HG02870 (cell line): ENCODE measurements around the gene TBC1D9B.
"Not testable (repeated sequence)": the region's sequence is repeated elsewhere in the genome, so short reads cannot be mapped to it uniquely, and the experiment has no call there.

ENCODE experiments used
- ATAC-seq: cut with Tn5 transposase; IDR thresholded peaks from one replicate; pipeline ENCODE4 v1.9.1; 2021; ENCODE audit warnings: mild to moderate bottlenecking, moderate library complexity; ENCODE audit not compliant: unreplicated experiment

Gene TBC1D9B

DNA sequence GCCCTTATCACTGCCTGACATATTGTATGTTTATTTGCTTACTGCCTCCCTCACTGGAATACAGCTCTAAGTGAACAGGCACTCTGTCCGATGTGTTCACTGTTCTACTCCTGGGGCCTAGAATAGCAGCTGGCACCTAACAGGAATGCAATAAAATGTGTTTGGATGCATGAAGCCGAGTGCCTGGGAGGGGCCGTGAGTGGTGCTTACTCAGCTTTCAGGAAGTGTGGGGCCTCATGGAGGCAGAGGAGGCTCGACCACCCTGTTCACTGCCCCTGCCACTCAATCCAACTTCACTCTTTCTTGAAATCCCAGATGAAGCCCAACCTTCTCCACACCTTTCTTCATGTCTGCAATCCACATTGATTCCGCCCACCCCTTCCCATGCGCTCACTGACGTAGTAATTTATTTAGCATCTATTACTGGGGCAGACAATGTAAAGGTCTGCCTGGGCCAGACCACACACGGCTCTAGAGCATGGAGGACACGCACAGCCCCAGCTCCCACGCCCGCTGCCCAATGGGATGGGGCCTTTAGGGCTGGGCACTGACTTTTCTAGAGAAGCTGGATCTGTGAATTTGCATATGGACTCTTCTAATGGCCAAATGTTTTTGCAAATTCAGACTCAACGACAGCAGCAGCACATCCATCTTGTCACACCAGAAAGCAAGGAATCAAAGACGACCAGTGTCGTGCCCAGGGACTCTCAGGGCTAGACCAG lies 21.3 kb downstream of the TBC1D9B start:
- ATAC-seq, result no peak

DNA sequence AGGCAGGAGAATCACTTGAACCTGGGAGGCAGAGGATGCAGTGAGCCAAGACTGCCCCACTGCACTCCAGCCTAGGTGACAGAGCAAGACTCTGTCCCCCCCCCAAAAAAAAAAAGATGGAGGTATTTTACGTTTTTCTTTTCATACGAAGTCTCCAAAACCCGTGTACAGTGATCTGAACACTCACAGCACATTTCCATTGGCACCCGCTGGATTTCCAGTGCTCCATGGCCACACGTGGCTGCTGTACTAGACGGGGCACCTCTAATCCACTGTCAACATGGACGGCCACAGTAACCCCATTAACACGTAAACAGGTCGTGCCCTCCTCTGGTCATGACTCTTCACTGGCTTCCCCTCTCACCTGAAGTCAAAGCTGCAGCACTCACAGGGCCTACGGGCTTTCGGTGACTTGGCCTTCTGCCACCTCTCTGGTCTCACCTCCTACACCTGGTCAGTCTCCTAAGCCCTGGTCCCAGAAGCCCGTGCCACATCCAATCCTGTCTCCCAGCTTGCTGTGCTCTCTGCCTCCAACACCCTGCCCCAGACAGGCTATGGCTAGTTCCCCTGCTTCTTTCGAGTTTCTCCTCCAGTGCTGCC lies 22.1 kb downstream of the TBC1D9B start:
- no peak for ATAC-seq

DNA sequence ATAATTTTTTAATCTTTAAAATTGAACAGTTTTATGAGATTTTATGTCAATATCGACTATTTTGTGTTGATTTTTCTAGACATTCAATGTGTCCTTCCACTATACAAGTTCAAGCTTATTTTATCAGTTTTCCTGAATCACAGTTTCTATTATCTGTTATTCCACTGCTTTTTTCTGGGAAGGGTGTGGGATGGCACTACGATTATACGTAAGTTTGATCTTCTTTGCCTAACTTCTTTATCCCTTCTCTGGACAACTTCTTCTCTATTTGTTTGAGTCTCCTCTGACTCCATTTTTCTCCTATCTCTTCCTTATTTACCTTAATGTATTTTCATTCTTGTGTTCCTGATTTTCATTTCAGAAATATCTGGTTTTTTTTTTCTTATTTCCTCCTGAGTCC lies 24.5 kb downstream of the TBC1D9B start:
- ATAC-seq, result no peak

DNA sequence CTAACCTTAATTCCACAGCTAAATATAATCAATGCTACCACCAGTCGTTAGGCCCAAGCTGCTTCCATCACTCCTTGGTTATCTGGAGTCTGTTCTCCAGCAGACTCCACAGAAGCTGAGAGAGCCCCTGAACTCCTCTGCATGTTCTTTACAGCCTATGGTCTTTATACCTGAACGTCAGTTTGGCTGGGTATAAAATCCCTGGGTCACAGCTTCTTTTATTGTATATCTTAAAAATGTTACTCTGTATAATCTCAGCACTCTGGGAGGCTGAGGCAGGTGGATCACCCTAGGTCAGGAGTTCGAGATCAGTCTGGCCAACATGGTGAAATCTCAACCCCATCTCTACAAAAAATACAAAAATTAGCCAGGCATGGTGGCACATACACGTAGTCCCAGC lies 25.4 kb downstream of the TBC1D9B start:
- ATAC-seq, result no peak

DNA sequence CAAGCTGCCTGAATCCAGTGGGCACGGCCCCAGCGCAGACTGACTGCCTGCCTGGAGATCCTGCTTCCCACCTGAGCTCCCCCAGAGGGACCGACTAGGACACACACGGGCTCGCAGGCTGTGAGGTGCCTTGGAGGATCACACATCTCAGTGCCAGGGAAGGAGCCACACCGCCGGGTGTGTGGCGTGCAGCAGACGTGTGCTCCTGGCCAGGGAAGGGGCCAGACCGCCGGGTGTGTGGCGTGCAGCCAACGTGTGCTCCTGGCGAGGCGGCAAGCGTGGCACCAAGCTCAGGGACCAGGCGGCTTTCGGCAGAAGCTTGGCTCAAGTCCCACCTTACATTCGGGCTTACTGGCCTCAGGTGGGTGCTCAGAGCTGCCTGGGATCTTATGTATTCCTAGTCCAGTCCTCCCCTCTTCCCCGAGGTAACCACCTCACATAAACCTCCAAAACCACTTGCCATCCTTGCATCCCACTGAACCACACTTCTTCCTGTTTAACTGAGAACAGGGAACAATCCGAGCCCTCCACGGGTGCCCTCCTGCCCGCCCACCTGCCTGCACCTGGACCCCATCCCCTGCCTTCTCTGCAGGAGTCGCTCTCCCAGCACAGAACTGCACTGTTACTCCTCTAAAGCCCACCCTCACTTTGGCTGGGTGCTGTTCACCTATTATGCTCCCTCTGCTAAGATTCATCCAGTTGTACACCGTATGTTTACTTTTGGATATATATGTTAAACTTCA lies 26.7 kb downstream of the TBC1D9B start:
- no peak for ATAC-seq

DNA sequence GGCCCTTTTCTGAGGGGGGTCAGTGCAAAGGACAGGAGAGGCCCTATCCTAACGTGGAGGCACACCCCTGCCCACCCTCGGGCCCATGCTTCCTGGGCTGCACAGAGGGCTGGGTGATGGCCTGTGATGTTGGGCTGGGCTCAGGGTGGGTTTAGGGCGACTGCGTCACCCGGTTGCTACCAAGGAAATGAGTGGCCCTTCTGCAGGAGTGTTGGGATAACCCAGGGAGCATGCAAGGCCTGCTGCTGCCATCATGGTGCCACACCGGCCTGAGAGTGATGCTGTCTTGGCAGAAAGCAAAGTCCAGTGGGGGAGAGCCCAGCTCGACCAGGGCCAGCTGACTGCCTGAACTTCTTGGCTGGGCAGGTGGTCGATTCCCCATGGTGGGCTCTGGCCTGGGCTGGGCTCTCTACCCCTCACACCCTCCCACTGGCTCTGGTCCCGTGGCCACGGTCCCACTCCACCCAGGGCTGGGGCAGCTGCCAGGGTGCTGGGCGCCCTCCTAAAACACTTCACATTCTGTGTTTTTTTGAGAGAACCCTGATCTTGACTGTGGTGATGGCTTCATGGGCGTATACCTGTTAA lies 27.5 kb downstream of the TBC1D9B start:
- ATAC-seq, result no peak

DNA sequence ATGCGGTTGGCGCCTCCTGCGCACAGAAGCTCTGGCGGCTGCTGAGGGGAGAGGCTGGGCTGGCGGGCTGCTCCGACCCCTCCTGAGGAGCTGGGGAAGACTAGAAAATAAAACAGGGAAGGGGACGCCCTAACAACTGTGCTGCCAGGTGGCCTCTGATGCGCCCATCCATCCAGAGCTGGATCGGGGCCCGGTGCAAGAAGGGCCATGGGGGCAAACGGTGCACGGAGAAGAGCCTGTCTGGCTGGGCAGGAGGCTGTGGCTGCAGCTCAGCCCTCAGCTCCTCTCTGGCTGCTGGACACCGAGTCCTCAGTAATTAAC lies 28.0 kb downstream of the TBC1D9B start:
- no peak for ATAC-seq

DNA sequence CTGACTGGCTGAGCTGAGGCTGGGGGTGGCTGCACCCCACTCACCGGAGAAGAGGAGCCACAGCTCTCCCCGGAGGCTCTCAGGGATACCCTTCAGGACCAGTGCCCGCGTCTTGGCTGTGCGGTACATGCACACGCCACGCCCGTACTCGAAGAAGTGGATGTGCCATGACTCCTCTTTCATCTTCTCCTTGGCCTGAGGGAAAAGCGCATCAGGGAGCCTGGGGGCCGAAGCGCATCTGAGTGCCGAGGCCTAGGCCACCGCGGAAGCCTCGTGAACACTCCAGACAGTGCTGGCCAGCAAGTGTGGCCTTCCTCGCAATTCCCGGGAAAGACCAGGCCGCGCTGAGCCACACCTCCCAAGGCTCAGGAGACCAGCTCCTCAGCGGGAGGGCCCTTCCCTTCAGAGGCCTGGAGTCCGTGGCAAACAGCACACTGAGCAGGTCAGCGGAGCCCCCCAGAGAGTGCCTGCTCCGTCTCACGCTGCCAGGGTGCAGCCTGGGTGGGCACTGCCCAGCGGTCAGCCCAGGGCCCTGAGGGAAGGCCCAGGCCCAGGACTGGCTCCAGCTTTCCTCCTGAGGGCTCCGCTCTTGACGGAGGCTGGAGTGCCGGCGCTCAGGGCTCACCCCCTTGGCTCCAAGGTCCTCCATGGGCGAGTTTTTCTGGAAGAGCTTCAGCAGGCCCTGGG lies 28.6 kb downstream of the TBC1D9B start:
- no peak for ATAC-seq

DNA sequence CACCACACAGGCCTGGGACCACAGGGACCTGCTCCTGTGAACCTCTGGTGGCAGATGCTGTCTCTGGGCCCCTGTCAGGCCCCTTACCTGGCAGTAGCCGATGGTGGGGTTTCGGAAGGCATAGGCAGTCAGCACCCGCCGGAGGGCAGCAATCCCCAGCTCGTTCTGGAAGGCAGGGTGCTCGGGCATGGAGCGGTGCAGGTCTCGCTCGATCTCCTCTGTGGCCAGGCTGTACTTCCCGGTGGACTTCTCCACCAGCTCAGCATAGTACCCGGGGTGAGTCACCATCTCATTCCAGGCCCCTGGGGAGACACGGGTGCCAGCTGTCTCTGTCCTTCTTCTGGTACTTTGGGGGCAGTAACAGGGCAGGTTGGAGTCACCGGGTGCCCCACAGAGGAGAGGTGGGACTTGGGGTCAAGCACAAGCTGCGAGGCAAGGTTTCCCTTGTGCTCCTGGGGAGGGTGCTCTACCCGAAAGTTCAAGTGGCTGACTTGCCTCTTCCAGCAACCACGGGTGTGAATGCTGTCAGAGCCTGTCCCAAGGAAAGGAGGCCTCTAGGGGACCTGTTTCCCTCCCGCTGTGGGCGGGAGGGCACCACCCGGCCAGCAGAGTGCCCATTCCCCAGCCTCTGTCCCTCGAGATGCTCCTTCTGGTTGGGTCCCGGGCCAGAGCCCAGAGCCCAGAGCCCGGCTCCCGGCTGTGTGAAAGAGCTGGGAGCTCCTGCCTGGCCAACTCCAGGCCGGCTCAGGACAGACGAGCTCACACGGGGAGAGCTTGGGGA lies 29.3 kb downstream of the TBC1D9B start:
- no peak for ATAC-seq

DNA sequence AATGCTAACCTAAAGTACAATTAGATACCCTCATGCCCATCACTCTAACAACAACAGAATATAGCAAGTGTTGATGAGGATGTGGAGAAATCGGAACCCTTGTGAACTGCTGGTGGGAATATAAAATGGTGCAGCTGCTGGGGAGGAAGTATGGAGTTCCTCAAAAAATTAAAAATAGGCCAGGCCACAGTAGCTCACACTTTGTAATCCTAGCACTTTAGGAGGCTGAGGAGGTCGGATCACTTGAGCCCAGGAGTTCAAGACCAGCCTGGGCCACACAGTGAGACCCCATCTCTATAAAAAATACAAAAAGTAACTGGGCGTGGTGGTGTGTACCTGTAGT lies 31.1 kb downstream of the TBC1D9B start:
- ATAC-seq, result no peak

DNA sequence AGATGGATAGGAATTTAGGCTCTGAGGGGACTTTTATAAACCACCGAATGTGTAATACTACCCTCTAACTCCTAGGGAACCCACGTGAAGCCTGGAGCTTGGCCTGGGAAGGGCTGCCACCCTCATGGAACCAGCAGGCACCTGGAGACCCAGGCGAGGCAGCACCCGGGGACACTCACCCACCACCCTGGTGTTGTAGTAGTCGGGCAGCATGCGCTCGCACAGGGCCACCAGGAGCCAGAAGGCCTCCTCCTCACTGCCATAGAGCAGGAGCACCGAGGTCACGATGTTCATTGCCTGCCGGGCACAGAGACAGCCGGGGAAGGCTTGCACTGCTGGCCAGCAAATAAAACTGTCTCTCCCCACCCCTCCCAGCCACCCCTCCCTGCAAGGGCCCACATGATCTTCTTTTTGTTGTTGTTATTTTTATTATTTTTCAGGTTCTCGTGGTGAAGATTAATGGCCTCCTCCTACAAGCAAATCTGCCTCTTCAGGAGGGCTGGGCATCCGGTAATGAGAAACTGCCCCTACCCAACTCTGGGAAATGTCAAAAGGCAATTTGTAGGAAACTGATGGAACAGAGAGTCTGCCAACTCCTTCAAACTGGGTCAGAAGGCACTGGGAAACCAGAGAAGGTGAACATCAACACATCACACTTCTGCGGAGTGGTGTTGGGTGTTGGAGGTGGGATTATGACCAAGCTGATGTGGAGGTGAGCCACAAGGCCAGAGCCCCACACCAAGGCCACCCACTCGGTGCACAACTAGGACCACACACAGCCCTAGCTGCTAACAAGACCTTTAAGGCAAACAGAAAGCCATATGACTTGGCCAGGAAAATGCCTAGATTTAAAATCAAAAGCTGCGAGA lies 31.7 kb downstream of the TBC1D9B start:
- no peak for ATAC-seq

DNA sequence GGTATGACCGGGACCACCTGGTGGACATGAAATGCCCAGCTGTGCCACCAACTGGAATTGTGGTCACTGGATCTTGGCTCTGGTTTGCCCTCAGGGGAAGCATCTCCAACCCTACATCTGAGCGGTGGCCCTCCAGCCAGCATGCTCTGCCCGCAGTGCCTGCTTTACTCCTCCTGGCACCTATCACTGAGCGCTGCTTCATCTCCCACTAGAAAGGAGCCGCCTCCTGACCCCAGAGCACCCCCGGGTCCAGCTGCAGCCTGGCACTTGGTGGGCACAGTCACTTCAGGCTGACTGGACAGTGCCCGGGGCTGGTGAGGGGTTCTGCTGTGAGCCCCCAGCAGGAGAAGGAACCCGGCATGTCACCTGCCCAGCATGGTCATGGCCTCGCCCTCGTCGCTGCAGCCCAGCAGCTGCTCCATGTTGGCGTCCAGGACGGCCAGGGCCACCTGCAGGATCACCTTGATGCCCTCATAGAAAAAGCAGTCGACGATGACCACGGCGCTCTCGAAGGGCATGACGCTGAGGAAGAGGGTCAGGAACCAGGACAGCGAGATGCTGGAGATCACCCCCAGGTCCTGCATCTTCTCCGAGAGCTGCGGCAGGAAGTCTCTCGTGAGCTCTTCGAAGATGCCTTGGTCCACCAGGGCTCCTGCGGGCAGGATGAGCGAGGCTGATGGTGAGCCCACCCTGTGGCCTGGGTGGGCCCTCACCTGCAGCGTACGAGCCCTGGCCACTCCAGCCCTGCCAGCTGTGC lies 33.0 kb downstream of the TBC1D9B start:
- ATAC-seq, result no peak

DNA sequence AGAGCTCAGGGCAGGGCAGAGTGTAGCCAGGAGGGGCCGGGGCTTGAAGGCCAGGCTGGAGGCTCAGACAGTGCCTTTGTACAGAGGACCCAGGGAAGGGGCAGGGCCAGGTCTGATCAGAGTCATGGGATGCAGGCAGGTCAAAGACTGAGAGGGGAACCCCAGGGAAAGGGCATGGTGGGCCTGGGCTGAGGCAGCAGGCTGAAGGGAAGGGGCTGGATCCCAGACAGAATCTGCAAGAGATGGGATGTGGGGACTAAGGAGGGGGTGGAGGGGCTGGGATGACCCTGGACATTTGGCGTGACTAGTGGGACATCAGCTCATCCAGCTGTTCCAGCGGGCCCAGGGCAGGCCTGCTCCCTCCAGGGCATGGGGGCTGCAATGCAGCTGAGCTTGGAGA lies 33.6 kb downstream of the TBC1D9B start:
- ATAC-seq, result no peak

DNA sequence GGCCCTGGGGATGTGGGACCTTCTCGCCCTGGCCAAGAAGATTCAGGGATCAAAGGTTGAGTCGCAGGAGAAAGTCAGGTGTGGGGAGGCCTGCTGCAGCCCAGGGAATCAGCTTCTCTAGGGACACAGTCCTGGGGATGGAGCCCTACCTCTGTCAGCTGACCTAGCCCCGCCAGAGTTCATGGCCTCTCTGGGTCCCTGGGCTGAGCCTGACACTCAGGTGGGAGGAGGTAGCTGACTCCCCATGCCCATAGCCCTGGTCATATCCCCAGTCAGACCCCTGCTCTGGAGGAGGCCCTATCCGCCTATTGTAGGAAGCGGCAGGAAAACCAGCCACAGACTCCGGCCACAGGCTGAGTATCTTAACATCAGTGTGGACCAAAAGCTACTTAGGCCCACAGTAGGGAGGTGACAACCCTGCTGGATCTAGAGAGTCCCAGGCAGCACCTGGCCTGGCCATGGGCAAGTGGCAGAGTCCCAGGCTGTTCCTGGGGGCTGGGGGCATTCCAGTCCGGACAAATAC lies 34.0 kb downstream of the TBC1D9B start:
- no peak for ATAC-seq

DNA sequence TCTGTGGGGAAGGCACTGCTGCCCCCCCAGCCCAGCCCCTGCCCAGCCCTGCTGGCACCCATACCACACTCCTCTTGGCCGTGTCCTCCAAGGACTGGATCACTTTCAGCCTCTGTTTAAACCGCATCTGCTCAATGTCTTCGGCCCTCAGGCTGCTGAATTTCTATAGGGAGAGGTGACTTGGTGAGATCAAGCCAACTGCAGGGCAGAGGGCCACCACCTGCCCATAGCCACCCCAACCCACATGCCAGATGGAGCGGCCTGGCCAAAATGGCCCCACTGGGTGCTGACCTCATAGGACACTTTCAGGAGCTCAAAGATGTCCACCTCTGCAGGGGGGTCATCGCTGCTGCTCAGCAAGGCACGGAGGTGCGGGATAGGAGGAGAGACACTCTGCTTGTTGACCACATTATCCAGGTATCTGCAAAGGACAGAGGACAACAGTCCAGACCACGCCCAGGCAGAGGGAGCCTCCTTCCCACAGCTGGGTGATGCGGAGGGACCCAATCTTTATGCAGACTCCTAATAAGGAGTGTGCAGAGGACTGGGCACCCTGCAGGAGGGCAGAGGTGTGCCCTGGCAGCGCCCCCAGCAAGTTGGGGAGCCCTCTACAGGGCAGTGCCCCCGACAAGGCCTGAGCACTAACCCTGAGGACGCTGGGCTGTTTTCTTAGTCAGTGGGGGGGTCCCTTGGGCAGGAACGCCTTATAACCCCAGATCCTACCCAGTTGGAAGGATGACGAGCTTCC lies 34.7 kb downstream of the TBC1D9B start:
- ATAC-seq, result no peak

DNA sequence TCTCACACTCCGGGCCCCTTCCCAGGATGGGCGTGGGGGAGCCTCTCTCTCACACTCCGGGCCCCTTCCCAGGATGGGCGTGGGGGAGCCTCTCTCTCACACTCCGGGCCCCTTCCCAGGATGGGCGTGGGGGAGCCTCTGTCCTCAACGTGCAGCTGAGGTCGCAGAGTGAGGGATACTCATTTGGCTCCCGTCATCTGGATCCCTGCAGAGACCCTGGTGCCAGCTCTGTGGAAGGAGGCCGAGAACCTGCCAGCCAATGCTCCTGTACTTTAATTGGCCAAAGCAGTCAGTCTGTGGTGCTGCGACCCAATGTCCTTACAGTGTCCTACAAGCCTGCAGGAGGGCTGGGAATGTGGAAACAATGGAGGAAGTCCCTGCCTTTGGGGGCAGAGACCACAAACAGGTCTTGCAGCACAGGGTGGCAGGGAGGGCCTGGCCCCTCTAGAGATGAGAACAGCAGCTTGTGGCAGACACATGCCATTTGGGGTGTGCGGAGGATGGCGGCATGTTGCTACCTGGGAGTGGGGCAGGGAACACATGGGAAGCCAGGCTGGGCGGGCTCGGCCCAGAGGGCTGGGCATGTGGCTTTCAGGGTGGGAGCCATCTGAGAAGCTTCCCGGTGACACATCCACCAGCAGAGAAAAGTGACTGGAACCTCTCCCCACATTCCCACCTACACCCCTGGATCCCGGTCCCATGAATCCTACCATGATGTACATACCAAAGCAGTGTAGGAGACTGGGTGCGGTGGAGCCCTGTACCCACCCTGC lies 35.5 kb downstream of the TBC1D9B start:
- ATAC-seq, result no peak

DNA sequence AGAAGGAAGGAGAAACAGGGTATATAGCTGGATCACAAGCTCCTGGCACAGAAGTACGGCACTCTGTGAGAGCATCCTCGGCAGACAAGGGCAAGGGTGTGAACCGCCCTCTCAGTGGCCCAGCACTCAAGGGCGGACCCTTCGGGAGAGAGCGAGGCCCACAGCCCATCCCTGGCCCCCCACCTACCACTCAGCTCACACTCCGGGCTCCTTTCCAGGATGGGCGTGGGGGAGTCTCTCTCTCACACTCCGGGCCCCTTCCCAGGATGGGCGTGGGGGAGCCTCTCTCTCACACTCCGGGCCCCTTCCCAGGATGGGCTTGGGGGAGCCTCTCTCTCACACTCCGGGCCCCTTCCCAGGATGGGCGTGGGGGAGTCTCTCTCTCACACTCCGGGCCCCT lies 36.2 kb downstream of the TBC1D9B start:
- not testable (repeated sequence) for ATAC-seq
